ENCODE results near the gene DNASE1L1.

Gene DNASE1L1

GRCh38 chrX:154380787-154381186 is 28.3 kb downstream of the DNASE1L1 start:
- Histone ChIP-seq H3K79me2 (ENCODE audit: control insufficient read depth, insufficient read depth, low read length, unreplicated experiment) (peaks cover 16% of the 10 kb centered on the region), H3K36me3 (ENCODE audit: insufficient read depth, low read length) (no peaks in the 10 kb centered on the region), H3K27ac (ENCODE audit: low read depth, low read length) (no peak overlapping the region; the same call in 1 of the 2 replicates), H3K27me3 (ENCODE audit: insufficient read depth, low read length) (no peaks in the 10 kb centered on the region), H2AFZ (ENCODE audit: low read length, unreplicated experiment) (no peak overlapping the region), H3K4me1 (ENCODE audit: control insufficient read depth, insufficient read depth, low read length, unreplicated experiment) (peaks cover 6% of the 10 kb centered on the region), H3K4me3 (ENCODE audit: low read depth, low read length) (peak overlapping the region; percentile 94)

GRCh38 chrX:154380153-154380552 is 28.9 kb downstream of the DNASE1L1 start:
- H3K4me1 ChIP-seq (ENCODE audit: control insufficient read depth, insufficient read depth, low read length, unreplicated experiment), result peaks cover 6% of the 10 kb centered on the region
- H3K79me2 ChIP-seq (ENCODE audit: control insufficient read depth, insufficient read depth, low read length, unreplicated experiment), result peaks cover 16% of the 10 kb centered on the region
- H3K27ac ChIP-seq (ENCODE audit: low read depth, low read length), result peak overlapping the region; percentile 94
- H2AFZ ChIP-seq (ENCODE audit: low read length, unreplicated experiment), result no peak overlapping the region
- no peaks in the 10 kb centered on the region for H3K36me3 ChIP-seq (ENCODE audit: insufficient read depth, low read length)
- no peaks in the 10 kb centered on the region for H3K27me3 ChIP-seq (ENCODE audit: insufficient read depth, low read length)
- H3K4me3 ChIP-seq (ENCODE audit: low read depth, low read length), result peak overlapping the region; percentile 94

DNA sequence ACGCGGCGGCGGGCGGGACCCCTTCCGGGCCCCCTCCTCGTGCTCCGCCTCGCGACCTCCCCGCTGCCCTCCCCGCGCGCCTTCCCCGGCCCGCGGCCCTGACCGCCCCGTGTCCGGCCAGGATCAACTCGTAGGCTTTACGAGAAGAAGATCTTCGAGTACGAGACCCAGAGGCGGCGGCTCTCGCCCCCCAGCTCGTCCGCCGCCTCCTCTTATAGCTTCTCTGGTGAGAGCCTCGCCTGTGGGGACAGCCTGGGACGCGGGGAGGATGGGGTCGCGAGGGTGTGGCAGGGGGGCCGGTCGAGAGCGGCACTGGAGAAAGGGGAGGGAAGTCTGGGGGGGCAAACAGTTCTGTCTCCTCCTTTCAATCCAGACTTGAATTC is 29.5 kb downstream of the DNASE1L1 start:
- Histone ChIP-seq H2AFZ (ENCODE audit: low read length, unreplicated experiment) (no peak overlapping the region), H3K36me3 (ENCODE audit: insufficient read depth, low read length) (no peaks in the 10 kb centered on the region), H3K4me3 (ENCODE audit: low read depth, low read length) (peak overlapping the region; percentile 94), H3K27ac (ENCODE audit: low read depth, low read length) (peak overlapping the region; percentile 94), H3K4me1 (ENCODE audit: control insufficient read depth, insufficient read depth, low read length, unreplicated experiment) (peaks cover 6% of the 10 kb centered on the region), H3K27me3 (ENCODE audit: insufficient read depth, low read length) (no peaks in the 10 kb centered on the region), H3K79me2 (ENCODE audit: control insufficient read depth, insufficient read depth, low read length, unreplicated experiment) (peaks cover 16% of the 10 kb centered on the region)

DNA sequence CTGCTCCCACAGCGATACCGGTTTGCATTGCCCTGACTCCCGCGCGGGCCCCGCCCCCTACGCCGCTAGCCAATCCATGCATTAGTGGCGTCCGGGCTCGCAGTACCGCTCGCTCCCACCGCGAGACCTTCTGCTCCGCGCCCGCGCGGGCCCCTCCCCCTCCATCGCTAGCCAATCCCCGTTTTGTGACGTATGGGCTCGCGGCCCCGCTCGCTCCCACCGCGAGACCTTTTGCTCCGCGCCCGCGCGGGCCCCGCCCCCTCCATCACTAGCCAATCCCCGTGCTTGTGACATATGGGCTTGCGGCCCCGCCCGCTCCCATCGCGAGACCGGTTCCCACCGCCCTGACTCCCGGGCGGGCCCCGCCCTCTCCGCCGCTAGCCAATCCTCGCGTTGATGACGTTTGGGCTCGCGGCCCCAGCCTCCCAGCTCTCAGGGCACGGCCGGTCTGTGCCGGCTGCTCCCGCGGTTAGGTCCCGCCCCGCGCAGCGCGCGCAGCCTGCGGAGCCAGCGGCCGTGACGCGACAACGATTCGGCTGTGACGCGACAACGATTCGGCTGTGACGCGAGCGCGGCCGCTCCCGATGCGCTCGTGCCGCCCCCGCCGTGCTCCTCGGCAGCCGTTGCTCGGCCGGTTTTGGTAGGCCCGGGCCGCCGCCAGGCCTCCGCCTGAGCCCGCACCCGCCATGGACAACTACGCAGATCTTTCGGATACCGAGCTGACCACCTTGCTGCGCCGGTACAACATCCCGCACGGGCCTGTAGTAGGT is 30.1 kb downstream of the DNASE1L1 start, which contains the start of gene EMD:
Gene EMD (plus strand): TSS at position 497 of the 770 bp plus-strand sequence. CDS start 190 bp downstream, at position 687.
- Histone ChIP-seq H3K4me1 (ENCODE audit: control insufficient read depth, insufficient read depth, low read length, unreplicated experiment) (peaks cover 6% of the 10 kb centered on the region), H2AFZ (ENCODE audit: low read length, unreplicated experiment) (no peak within 1 kb of the TSS), H3K27me3 (ENCODE audit: insufficient read depth, low read length) (no peaks in the 10 kb centered on the region), H3K79me2 (ENCODE audit: control insufficient read depth, insufficient read depth, low read length, unreplicated experiment) (peaks cover 16% of the 10 kb centered on the region), H3K27ac (ENCODE audit: low read depth, low read length) (peak within 1 kb of the TSS; percentile 97), H3K4me3 (ENCODE audit: low read depth, low read length) (peak within 1 kb of the TSS; percentile 94), H3K36me3 (ENCODE audit: insufficient read depth, low read length) (no peaks in the 10 kb centered on the region)

- H3K27me3 ChIP-seq (ENCODE audit: insufficient read depth, low read length), result no peaks in the 10 kb centered on the region
- no peak overlapping the region for H2AFZ ChIP-seq (ENCODE audit: low read length, unreplicated experiment)
- H3K36me3 ChIP-seq (ENCODE audit: insufficient read depth, low read length), result no peaks in the 10 kb centered on the region
- peak overlapping the region; percentile 83 for H3K4me3 ChIP-seq (ENCODE audit: low read depth, low read length)
- peaks cover 22% of the 10 kb centered on the region for H3K79me2 ChIP-seq (ENCODE audit: control insufficient read depth, insufficient read depth, low read length, unreplicated experiment)
- H3K27ac ChIP-seq (ENCODE audit: low read depth, low read length), result peak overlapping the region; percentile 97
- peaks cover 6% of the 10 kb centered on the region for H3K4me1 ChIP-seq (ENCODE audit: control insufficient read depth, insufficient read depth, low read length, unreplicated experiment)
These were observed 30.8 kb downstream of the DNASE1L1 start for GRCh38 chrX:154378059-154378798.

GRCh38 chrX:154376774-154377173 is 32.3 kb downstream of the DNASE1L1 start:
- no peak overlapping the region for H2AFZ ChIP-seq (ENCODE audit: low read length, unreplicated experiment)
- no peak overlapping the region for H3K4me3 ChIP-seq (ENCODE audit: low read depth, low read length)
- peaks cover 13% of the 10 kb centered on the region for H3K4me1 ChIP-seq (ENCODE audit: control insufficient read depth, insufficient read depth, low read length, unreplicated experiment)
- H3K27ac ChIP-seq (ENCODE audit: low read depth, low read length), result 0 out of 2 replicates have a peak overlapping the region, but pooled peaks have one; percentile 97
- H3K79me2 ChIP-seq (ENCODE audit: control insufficient read depth, insufficient read depth, low read length, unreplicated experiment), result peaks cover 31% of the 10 kb centered on the region
- no peaks in the 10 kb centered on the region for H3K36me3 ChIP-seq (ENCODE audit: insufficient read depth, low read length)
- H3K27me3 ChIP-seq (ENCODE audit: insufficient read depth, low read length), result no peaks in the 10 kb centered on the region

DNA sequence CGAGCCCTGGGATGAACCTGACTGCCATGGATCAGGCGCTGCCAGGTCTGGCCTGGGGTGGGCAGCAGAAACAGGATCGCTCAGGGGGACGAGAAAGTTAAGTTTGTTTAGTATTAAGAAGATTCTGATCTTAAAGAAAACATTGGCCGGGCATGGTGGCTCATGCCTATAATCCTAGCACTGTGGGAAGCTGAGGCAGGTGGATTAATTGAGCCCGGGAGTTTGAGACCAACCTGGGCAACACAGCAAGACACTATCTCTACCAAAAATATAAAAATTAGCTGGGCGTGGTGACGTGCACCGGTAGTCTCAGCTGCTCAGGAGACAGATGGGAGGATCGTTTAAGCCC is 33.9 kb downstream of the DNASE1L1 start:
- Histone ChIP-seq H2AFZ (ENCODE audit: low read length, unreplicated experiment) (no peak overlapping the region), H3K4me3 (ENCODE audit: low read depth, low read length) (peak overlapping the region; percentile 77), H3K27ac (ENCODE audit: low read depth, low read length) (no peak overlapping the region), H3K79me2 (ENCODE audit: control insufficient read depth, insufficient read depth, low read length, unreplicated experiment) (peaks cover 33% of the 10 kb centered on the region), H3K4me1 (ENCODE audit: control insufficient read depth, insufficient read depth, low read length, unreplicated experiment) (peaks cover 11% of the 10 kb centered on the region), H3K27me3 (ENCODE audit: insufficient read depth, low read length) (no peaks in the 10 kb centered on the region), H3K36me3 (ENCODE audit: insufficient read depth, low read length) (peaks cover 2% of the 10 kb centered on the region; the same call in 1 of the 2 replicates)

DNA sequence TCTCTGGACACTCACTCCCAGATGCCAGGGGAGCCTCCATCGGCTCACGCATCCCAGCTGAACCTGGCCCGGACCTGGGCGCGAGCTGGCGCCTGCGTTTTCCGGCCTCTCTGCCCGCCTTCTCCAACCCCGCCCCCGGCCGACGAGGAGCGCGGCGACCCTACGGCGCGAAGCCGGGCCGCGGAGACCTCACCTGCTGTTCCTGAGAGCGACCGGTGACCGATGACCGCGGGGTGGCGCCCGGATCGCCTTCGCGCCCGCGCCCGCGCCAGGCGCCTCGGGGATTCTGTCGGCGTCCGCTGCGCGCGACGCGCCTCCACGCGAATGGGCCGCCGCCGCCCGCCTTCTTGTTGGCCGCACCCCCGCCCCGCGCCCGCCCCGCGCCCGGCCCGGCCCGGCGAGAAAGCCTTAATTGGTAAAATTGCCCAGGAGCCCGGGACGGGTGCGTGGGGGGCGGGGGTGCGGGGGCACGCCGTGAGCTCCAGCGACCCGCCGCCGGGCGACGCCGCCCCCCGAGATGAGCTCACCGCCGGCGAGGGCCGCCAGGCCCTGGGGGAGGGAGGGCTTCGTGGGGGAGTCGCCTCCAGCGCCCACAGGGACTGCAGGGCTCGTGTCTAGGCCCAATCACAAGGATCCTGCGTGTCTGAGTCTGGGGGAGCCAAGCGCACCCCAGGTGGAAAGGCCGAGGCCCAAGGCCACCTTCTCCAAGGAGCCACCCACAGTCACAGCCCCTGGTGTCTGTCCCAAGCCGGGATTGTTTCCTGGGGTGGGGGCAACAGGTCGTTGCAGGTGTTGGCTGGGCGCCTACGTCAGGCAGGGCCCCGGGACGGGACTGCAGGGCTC is 34.5 kb downstream of the DNASE1L1 start, which contains the start of gene FLNA:
Gene FLNA (minus strand): TSS at position 322 of the 843 bp plus-strand sequence. CDS start 3,389 bp downstream, outside the sequence.
- peak within 1 kb of the TSS; percentile 77 for H3K4me3 ChIP-seq (ENCODE audit: low read depth, low read length)
- H3K27me3 ChIP-seq (ENCODE audit: insufficient read depth, low read length), result no peaks in the 10 kb centered on the region
- H3K79me2 ChIP-seq (ENCODE audit: control insufficient read depth, insufficient read depth, low read length, unreplicated experiment), result peaks cover 33% of the 10 kb centered on the region
- peak within 1 kb of the TSS; percentile 28 for H3K27ac ChIP-seq (ENCODE audit: low read depth, low read length)
- no peak within 1 kb of the TSS for H2AFZ ChIP-seq (ENCODE audit: low read length, unreplicated experiment)
- peaks cover 5% of the 10 kb centered on the region; the same call in 1 of the 2 replicates for H3K36me3 ChIP-seq (ENCODE audit: insufficient read depth, low read length)
- H3K4me1 ChIP-seq (ENCODE audit: control insufficient read depth, insufficient read depth, low read length, unreplicated experiment), result peaks cover 11% of the 10 kb centered on the region

DNA sequence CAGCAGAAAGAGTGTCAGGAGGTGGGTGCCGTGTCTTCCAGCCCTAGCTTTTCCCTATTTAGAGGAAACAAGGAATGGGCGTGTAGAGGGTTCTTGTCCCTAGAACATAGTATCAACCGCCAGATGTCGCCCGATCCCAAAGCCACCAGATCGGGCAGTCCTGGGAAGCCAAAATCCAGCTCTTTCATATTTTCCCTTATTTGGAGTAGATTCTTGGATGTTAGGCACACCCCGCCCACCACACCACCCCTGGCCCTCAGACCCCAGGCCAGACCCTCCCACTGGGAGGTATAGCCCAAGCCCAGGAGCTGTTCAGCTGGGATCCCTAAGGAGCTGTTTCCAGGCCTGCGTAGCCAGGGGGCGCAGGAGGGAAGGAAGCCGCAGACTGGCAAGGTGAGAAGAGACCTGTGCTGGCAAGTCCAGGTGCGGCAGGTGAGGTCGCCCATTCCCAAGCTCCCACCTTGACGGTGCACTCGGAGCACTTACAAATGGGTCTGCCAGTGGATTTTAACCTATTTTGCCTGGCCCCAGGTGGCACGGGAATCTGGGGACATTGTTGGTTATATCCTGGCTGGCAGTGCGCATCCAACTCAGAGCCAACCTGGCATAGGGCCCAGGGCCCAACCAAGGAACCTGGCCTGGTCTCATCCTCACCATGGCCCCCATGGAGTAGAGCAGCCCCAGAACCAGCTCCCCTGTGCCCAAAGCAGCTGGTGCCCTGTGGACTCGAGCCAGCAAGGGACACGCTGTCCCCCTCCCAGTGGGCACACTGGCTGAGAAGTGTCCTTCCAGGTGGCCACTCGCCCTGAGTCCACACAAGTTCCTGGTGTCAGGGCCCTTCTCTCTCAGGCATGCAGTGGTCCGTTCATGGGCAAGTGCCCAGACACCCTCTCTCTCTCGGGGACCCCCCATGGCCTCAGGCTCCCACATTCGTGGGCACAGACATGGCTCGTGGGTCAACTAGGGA is 35.4 kb downstream of the DNASE1L1 start:
- H2AFZ ChIP-seq (ENCODE audit: low read length, unreplicated experiment), result no peak overlapping the region
- peak overlapping the region; percentile 41 for H3K27ac ChIP-seq (ENCODE audit: low read depth, low read length)
- H3K4me1 ChIP-seq (ENCODE audit: control insufficient read depth, insufficient read depth, low read length, unreplicated experiment), result peaks cover 11% of the 10 kb centered on the region
- H3K27me3 ChIP-seq (ENCODE audit: insufficient read depth, low read length), result no peaks in the 10 kb centered on the region
- H3K4me3 ChIP-seq (ENCODE audit: low read depth, low read length), result peak overlapping the region; percentile 77
- peaks cover 36% of the 10 kb centered on the region for H3K79me2 ChIP-seq (ENCODE audit: control insufficient read depth, insufficient read depth, low read length, unreplicated experiment)
- peaks cover 5% of the 10 kb centered on the region; the same call in 1 of the 2 replicates for H3K36me3 ChIP-seq (ENCODE audit: insufficient read depth, low read length)
